GM12878 (cell line): ENCODE data around the gene SP6. TPM values are rescaled to one million over a fixed set of nuclear protein-coding genes. Genes with fewer than 3 reads are reported as not detected.

ENCODE experiments used
- ATAC-seq: fragments of 200-7000 bp; cut with Tn5 transposase; 3 replicates; pipeline ENCODE4 v1.9.1; 2020; ENCODE audit warnings: mild to moderate bottlenecking, moderate library complexity
- BruUV-seq: library from RNA; stranded (reverse); fragments of 400-500 nt; replicated peaks from 2 replicates; lab custom pipeline; 2021; lab: Mats Ljungman, UMichigan
- CTCF ChIA-PET: fragments of 300-600 bp; sonication (Branson Sonifier 250); formaldehyde crosslinking; extraction: SDS; loops from one replicate; lab custom pipeline; 2021; ENCODE audit warnings: inconsistent platforms; lab: Yijun Ruan, JAX
- POLR2A ChIA-PET: fragments of 350-600 bp; formaldehyde crosslinking; extraction: SDS; loops from one replicate; lab custom pipeline; 2021; ENCODE audit warnings: inconsistent platforms; lab: Charles Lee
- RAD21 ChIA-PET: fragments of 300-600 bp; sonication (Branson Sonifier 250); formaldehyde crosslinking; loops from one replicate; lab custom pipeline; 2023; ENCODE audit warnings: antibody characterized with exemption; ENCODE audit not compliant: unreplicated experiment; lab: Charles Lee
- SMC1A ChIA-PET: fragments of 300-600 bp; sonication (Branson Sonifier 250); formaldehyde crosslinking; loops from one replicate; lab custom pipeline; 2023; ENCODE audit not compliant: unreplicated experiment, uncharacterized antibody; lab: Charles Lee
- DNase-seq: peaks from one replicate; pipeline ENCODE4 v3.0.0-alpha.2; 2011; ENCODE audit warnings: low read depth, low spot score
- FAIRE-seq: peaks from 3 replicates; lab custom pipeline; 2011; peaks lifted over from hg19 to GRCh38; lab: Jason Lieb, UNC
- H2AFZ ChIP-seq: 2 replicates; pipeline ENCODE4 v1.6.0; 2011; ENCODE audit warnings: low read depth, low read length, control low read depth; ENCODE audit not compliant: control insufficient read depth
- H3K27ac ChIP-seq: 2 replicates; pipeline ENCODE4 v1.5.1; 2011; ENCODE audit warnings: control low read depth; ENCODE audit not compliant: control insufficient read depth, insufficient read depth
- H3K27me3 ChIP-seq, 2 experiments: replicated peaks in 1 of 2; 2 replicates each; pipeline versions ENCODE4 v1.6.0 to v1.6.1; 2011; ENCODE audit warnings: low read length in 1 of 2; ENCODE audit not compliant: control insufficient read depth in 2 of 2, insufficient read depth in 2 of 2
- H3K36me3 ChIP-seq, 2 experiments: 2 replicates each; pipeline ENCODE4 v1.5.1; 2011; ENCODE audit warnings: low read length in 1 of 2; ENCODE audit not compliant: control insufficient read depth in 2 of 2, insufficient read depth in 2 of 2
- H3K4me1 ChIP-seq: 2 replicates; pipeline ENCODE4 v1.6.1; 2011; ENCODE audit warnings: mild to moderate bottlenecking, low read length, moderate library complexity, mixed read lengths; ENCODE audit not compliant: control insufficient read depth, insufficient read depth
- H3K4me2 ChIP-seq: 2 replicates; pipeline ENCODE4 v1.6.0; 2011; ENCODE audit warnings: control low read depth; ENCODE audit not compliant: control insufficient read depth, insufficient read depth
- H3K4me3 ChIP-seq: fragments of 200-600 bp; sonication (generic); 2 replicates; pipeline ENCODE4 v1.5.1; 2016
- H3K79me2 ChIP-seq: 2 replicates; pipeline ENCODE4 v1.6.0; 2011; ENCODE audit warnings: low read length; ENCODE audit not compliant: control insufficient read depth, insufficient read depth
- H3K9ac ChIP-seq: 2 replicates; pipeline ENCODE4 v1.8.0; 2011; ENCODE audit warnings: low read length, control low read depth, mixed read lengths; ENCODE audit not compliant: control insufficient read depth, insufficient read depth
- H3K9me3 ChIP-seq: replicated peaks from 3 replicates; pipeline ENCODE4 v1.5.1; 2011; ENCODE audit warnings: mild to moderate bottlenecking, low read length; ENCODE audit not compliant: control insufficient read depth, insufficient read depth
- H4K20me1 ChIP-seq: 2 replicates; pipeline ENCODE4 v1.6.0; 2011; ENCODE audit not compliant: control insufficient read depth, insufficient read depth
- CBX5 ChIP-seq: sonication (generic); IDR thresholded peaks from 2 replicates; pipeline ENCODE4 v1.6.1; 2016; ENCODE audit warnings: low read depth, moderate library complexity, mild to moderate bottlenecking, inconsistent platforms
- CEBPZ ChIP-seq: fragments of 150-350 bp; IDR thresholded peaks from 2 replicates; pipeline ENCODE4 v1.6.1; 2016; ENCODE audit warnings: low read depth, low read length
- EED ChIP-seq: sonication (generic); IDR thresholded peaks from 2 replicates; pipeline ENCODE4 v1.6.1; 2016; ENCODE audit warnings: antibody characterized with exemption, low read depth
- GABPA ChIP-seq: IDR thresholded peaks from 2 replicates; pipeline ENCODE4 v1.6.1; 2014; ENCODE audit warnings: antibody characterized with exemption, low read depth, mild to moderate bottlenecking, inconsistent platforms
- HSF1 ChIP-seq: fragments of 150-350 bp; IDR thresholded peaks from 2 replicates; pipeline ENCODE4 v1.6.1; 2014; ENCODE audit warnings: mild to moderate bottlenecking, low read depth, low read length
- IRF4 ChIP-seq: IDR thresholded peaks from 2 replicates; pipeline ENCODE4 v1.6.1; 2011; ENCODE audit warnings: low read depth, low read length
- MTA2 ChIP-seq: fragments of 450-650 bp; IDR thresholded peaks from 2 replicates; pipeline ENCODE4 v1.6.1; 2016; ENCODE audit warnings: low read depth, mild to moderate bottlenecking, moderate library complexity
- NFIC ChIP-seq: IDR thresholded peaks from 2 replicates; pipeline ENCODE4 v1.6.1; 2012; ENCODE audit warnings: low read depth, mild to moderate bottlenecking, inconsistent platforms, low read length, moderate library complexity
- POLR2AphosphoS5 ChIP-seq: IDR thresholded peaks from 2 replicates; pipeline ENCODE4 v1.6.1; 2011; ENCODE audit warnings: mild to moderate bottlenecking, low read length, inconsistent platforms
- RAD51 ChIP-seq: fragments of 450-650 bp; IDR thresholded peaks from 2 replicates; pipeline ENCODE4 v1.6.1; 2016; ENCODE audit warnings: moderate library complexity, mild to moderate bottlenecking, inconsistent platforms
- RFX5 ChIP-seq: IDR thresholded peaks from 2 replicates; pipeline ENCODE4 v1.6.1; 2011; ENCODE audit warnings: low read depth, low read length, improper control_type of control experiment
- SREBF1 ChIP-seq: IDR thresholded peaks from 2 replicates; pipeline ENCODE4 v1.6.1; 2012; ENCODE audit warnings: mild to moderate bottlenecking, low read length
- TAF1 ChIP-seq: IDR thresholded peaks from 2 replicates; pipeline ENCODE4 v1.6.1; 2011; ENCODE audit warnings: mild to moderate bottlenecking, low read depth, low read length, borderline replicate concordance
- USF2 ChIP-seq: IDR thresholded peaks from 2 replicates; pipeline ENCODE4 v1.6.1; 2011; ENCODE audit warnings: low read depth, low read length, improper control_type of control experiment, borderline replicate concordance
- ZBTB4 ChIP-seq: fragments of 450-650 bp; formaldehyde crosslinking; IDR thresholded peaks from 2 replicates; pipeline ENCODE4 v1.4.0; 2022; ENCODE audit warnings: mild to moderate bottlenecking, moderate library complexity
- WGBS: methylation state at CpG from one replicate; pipeline ENCODE4 v1.1.6; 2016; ENCODE audit warnings: low lambda C conversion rate; ENCODE audit not compliant: insufficient replicate concordance, insufficient coverage; ENCODE audit errors: missing lambda C conversion rate; 5-methylcytosine and 5-hydroxymethylcytosine counted together
- in situ Hi-C: fragments of 300-500 bp; cut with MboI; formaldehyde crosslinking; loops from 9 replicates; pipeline ENCODE4 v1.14.3; 2018; ENCODE audit warnings: mixed read lengths
- intact Hi-C: fragments of 100-400 bp; cut with micrococcal nuclease; formaldehyde crosslinking; loops from one replicate; pipeline ENCODE4 v1.14.2; 2022; ENCODE audit not compliant: unreplicated experiment
- polyA plus RNA-seq, 11 experiments: library from polyadenylated mRNA; depleted of rRNA in 4 of 11; unstranded in 6 of 11; stranded (reverse) in 5 of 11; fragments of >200 nt; fragmentation: Nextera tagmentation in 4 of 11; fragmentation: Illumina TruSeq in 1 of 11; extraction: Ambion mirVana in 4 of 11; extraction: Trizol in 1 of 11; gene quantifications; 1 replicate in 1 of 11; 2 replicates in 10 of 11; pipeline versions ENCODE4 v1.2.1 to v1.2.3, GENCODE V29; 2011 to 2016; ENCODE audit warnings: inconsistent platforms in 2 of 11, missing spikeins in 2 of 11, low read depth in 1 of 11
- total RNA-seq, 4 experiments: library from RNA; depleted of rRNA in 3 of 4; stranded (reverse); fragments of >200 nt in 3 of 4; fragmentation: Illumina TruSeq in 1 of 4; extraction: Trizol in 1 of 4; gene quantifications; 2 replicates each; pipeline versions ENCODE4 v1.2.1 to v1.2.3, GENCODE V29; 2013 to 2021

The SP6 gene
- total and polyA plus RNA-seq, 10 of the 15 experiments (the other 5 are each of a cell fraction or from before 2014, with no cell fraction given) = 0.05 to 0.15 (median 0.06) TPM; not detected in 7

- Histone ChIP-seq H3K9me3 (no peaks in the 10 kb centered on the region), H3K4me1 (peaks cover 16% of the 10 kb centered on the region), H3K36me3 (peaks cover 0 to 6% of the 10 kb centered on the region in 2 experiments; a peak in 2 of 4 replicates), H3K4me3 (peak overlapping the region; percentile 95), H3K79me2 (peaks cover 21% of the 10 kb centered on the region), H3K27ac (peak overlapping the region; percentile 90), H3K4me2 (peak overlapping the region; percentile 85), H2AFZ (peak overlapping the region; percentile 91), H3K9ac (peak overlapping the region; percentile 95), H4K20me1 (no peaks in the 10 kb centered on the region), H3K27me3 (no peaks in the 10 kb centered on the region)
- POLR2A ChIA-PET = interaction anchor here (0.5 to 2.7 kb wide), 24 partner anchors 15 to 154 kb away, joined by 3 to 18 read pairs (median 4); partner anchors contain the start of genes CDK5RAP3, LRRC46, MRPL10 and PNPO
- intact Hi-C loops (loop anchor here (1.0 to 2.0 kb wide), 3 partner anchors 46 to 123 kb away; partner anchors contain the start of genes CDK5RAP3 and PNPO), in situ Hi-C loops (no loop called here)
- CTCF ChIA-PET = interaction anchor here (0.6 to 14.9 kb wide), 11 partner anchors 9 to 200 kb away, joined by 3 to 502 read pairs (median 8); partner anchors contain the start of genes PNPO, SCRN2 and SP6
- RAD21 ChIA-PET = interaction anchor here (0.6 to 1.8 kb wide), 12 partner anchors 9 to 123 kb away, joined by 3 to 19 read pairs (median 4); partner anchors contain the start of genes CDK5RAP3, PNPO and SCRN2
- SMC1A ChIA-PET = interaction anchor here (0.7 to 14.5 kb wide), 10 partner anchors 9 to 126 kb away, joined by 3 to 231 read pairs (median 8); partner anchors contain the start of genes CDK5RAP3, PNPO, SCRN2 and SP6
- no peak for DNase-seq
- ATAC-seq = no peak
- under 1% methylated on average over 25 of the region's 25 CpGs for WGBS
- no peak for FAIRE-seq
- BruUV-seq = TSS peak; percentile 86
- TF ChIP-seq HSF1 (no peak), CEBPZ (no peak), ZBTB4 (CRISPR knock-in tag) (no peak), NFIC (no peak), RAD51 (no peak), CBX5 (no peak), TAF1 (peak; percentile 88), RFX5 (no peak; the same call in 1 of the 2 replicates), IRF4 (no peak), EED (no peak), USF2 (no peak), GABPA (no peak), MTA2 (no peak), POLR2AphosphoS5 (peak; percentile 98), SREBF1 (no peak)
Observed at GRCh38 chr17:47895347-47895855, 44.4 kb upstream of the SP6 start.
